Measurements from ENCODE around the gene TTC13. TPM values are rescaled to one million over a fixed set of nuclear protein-coding genes. Genes with fewer than 3 reads are reported as not detected.

TTC13 gene
- total and polyA plus RNA-seq, 8 donors = 15.2 to 29.4 (median 24.4) TPM

- H3K9me3 ChIP-seq = no peaks in the 10 kb centered on the region
- peaks cover 0 to 86% of the 10 kb centered on the region in 2 donors for H3K36me3 ChIP-seq
- H3K27me3 ChIP-seq = no peaks in the 10 kb centered on the region
- ATAC-seq (no peak), DNase-seq (no peak)
- no peak overlapping the region for H3K27ac ChIP-seq
- intact Hi-C loops (cut with DNase I) = loop anchor here in 1 of 2 donors (10.0 kb wide), 1 partner anchor 679 kb away; no protein-coding TSS in a partner anchor
- H3K4me3 ChIP-seq = no peak overlapping the region
- no peaks in the 10 kb centered on the region for H3K4me1 ChIP-seq
- TF ChIP-seq CTCF (IDR thresholded peaks at IDR 0.05) = no peak
Observed at GRCh38 chr1:230926182-230926581, 52.5 kb downstream of the TTC13 start.

- DNase-seq = no peak
- Histone ChIP-seq H3K4me3 (no peak overlapping the region), H3K36me3 (peaks cover 0 to 86% of the 10 kb centered on the region in 2 donors), H3K27me3 (no peaks in the 10 kb centered on the region), H3K27ac (no peak overlapping the region), H3K9me3 (no peaks in the 10 kb centered on the region), H3K4me1 (no peaks in the 10 kb centered on the region)
- peak; percentile 21 for ATAC-seq
- intact Hi-C loops (cut with DNase I) = loop anchor here in 1 of 2 donors (10.0 kb wide), 1 partner anchor 679 kb away; no protein-coding TSS in a partner anchor
- no peak for TF ChIP-seq CTCF (IDR thresholded peaks at IDR 0.05)
Observed at GRCh38 chr1:230925608-230926007, 53.1 kb downstream of the TTC13 start.

- no peak overlapping the region for H3K27ac ChIP-seq
- no peaks in the 10 kb centered on the region for H3K27me3 ChIP-seq
- no peak overlapping the region for H3K4me3 ChIP-seq
- no peak for TF ChIP-seq CTCF (IDR thresholded peaks at IDR 0.05)
- H3K9me3 ChIP-seq = no peaks in the 10 kb centered on the region
- DNase-seq (no peak), ATAC-seq (no peak)
- intact Hi-C loops (cut with DNase I) = loop anchor here in 1 of 2 donors (10.0 kb wide), 1 partner anchor 682 kb away; no protein-coding TSS in a partner anchor
- peaks cover 0 to 91% of the 10 kb centered on the region in 2 donors for H3K36me3 ChIP-seq
- no peaks in the 10 kb centered on the region for H3K4me1 ChIP-seq
Observed at GRCh38 chr1:230923176-230923575, 55.5 kb downstream of the TTC13 start.

- ATAC-seq = no peak
- intact Hi-C loops (cut with DNase I) = loop anchor here in 1 of 2 donors (10.0 kb wide), 1 partner anchor 682 kb away; no protein-coding TSS in a partner anchor
- no peak overlapping the region for H3K4me3 ChIP-seq
Observed at GRCh38 chr1:230922620-230923019, 56.0 kb downstream of the TTC13 start.

GRCh38 chr1:230919207-230919606 lies 59.5 kb downstream of the TTC13 start:
- no peak overlapping the region for H3K4me3 ChIP-seq
- no peaks in the 10 kb centered on the region for H3K27me3 ChIP-seq
- peaks cover 0 to 82% of the 10 kb centered on the region in 2 donors for H3K36me3 ChIP-seq
- H3K4me1 ChIP-seq = no peaks in the 10 kb centered on the region
- DNase-seq = no peak
- no peak for TF ChIP-seq CTCF (IDR thresholded peaks at IDR 0.05)
- intact Hi-C loops (cut with DNase I) = loop anchor here in 1 of 2 donors (5.0 to 10.0 kb wide), 2 partner anchors 122 to 296 kb away; no protein-coding TSS in a partner anchor
- ATAC-seq = no peak
- no peak overlapping the region for H3K27ac ChIP-seq
- no peaks in the 10 kb centered on the region for H3K9me3 ChIP-seq

More at GRCh38 chr1:230922620-230923019, 56.0 kb downstream of the TTC13 start:
- no peaks in the 10 kb centered on the region for H3K4me1 ChIP-seq
- DNase-seq = no peak
- no peak for TF ChIP-seq CTCF (IDR thresholded peaks at IDR 0.05)
- H3K36me3 ChIP-seq = peaks cover 0 to 90% of the 10 kb centered on the region in 2 donors
- no peaks in the 10 kb centered on the region for H3K27me3 ChIP-seq
- no peak overlapping the region for H3K27ac ChIP-seq
- H3K9me3 ChIP-seq = no peaks in the 10 kb centered on the region
